PC-9 (cell line): ENCODE data around the gene KNCN.

Source experiments
- CTCF ChIP-seq: fragments of 200-600 bp; sonication (generic); conservative IDR thresholded peaks from 2 replicates; pipeline ENCODE4 v1.6.1; 2017; ENCODE audit warnings: mixed run types, antibody characterized with exemption, mild to moderate bottlenecking, moderate library complexity
- EZH2 ChIP-seq: fragments of 200-600 bp; sonication (generic); IDR thresholded peaks from 2 replicates; pipeline ENCODE4 v1.8.0; 2017; ENCODE audit warnings: antibody characterized with exemption, low read depth

DNA sequence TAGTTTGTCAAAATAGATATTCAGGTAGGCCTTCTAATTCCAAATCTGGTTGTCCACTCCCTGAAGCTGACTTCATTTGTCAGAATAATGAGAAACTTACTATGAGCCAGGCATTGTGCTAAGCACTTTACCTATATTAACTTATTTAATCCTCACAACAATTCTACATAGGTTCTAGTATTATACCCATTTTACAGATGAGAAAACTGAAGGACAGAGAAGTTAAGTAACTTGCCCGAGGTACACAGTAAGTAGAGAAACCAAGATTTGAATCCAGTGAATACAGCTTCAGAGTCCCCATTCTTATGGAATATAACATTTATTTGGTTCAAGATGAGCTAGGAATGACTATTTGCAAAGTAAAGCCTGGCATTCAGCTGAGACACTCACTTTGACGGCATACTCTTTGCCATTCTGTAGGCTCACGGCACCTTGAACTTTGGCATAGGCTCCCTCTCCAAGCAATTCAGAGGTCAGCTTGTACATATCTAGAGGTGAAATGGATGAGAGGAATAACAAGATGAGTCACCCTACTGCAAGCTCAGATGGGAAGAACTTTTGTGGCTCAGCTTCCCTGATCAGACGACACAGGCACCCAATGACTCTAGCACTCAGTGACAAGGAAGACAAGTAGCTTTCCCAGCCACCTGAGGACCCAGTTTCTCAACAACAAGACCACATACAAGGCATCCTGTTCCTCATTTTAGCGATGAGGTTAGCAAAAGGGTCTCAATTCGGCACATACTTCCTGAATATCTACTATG lies 28.9 kb upstream of the KNCN start:
- no peak for TF ChIP-seq EZH2
- no peak for TF ChIP-seq CTCF
